GM12872 (cell line): Measurements from ENCODE around the gene CCDC92B.

Experiments
- CTCF ChIP-seq: IDR thresholded peaks from 3 replicates; pipeline ENCODE4 v1.5.1; 2011; ENCODE audit warnings: low read depth, mild to moderate bottlenecking, low read length, moderate library complexity; ENCODE audit not compliant: insufficient read depth

The CCDC92B gene

GRCh38 chr17:2723997-2724783, 25.3 kb downstream of the CCDC92B start:
- no peak for TF ChIP-seq CTCF

- TF ChIP-seq CTCF = no peak
Measured at GRCh38 chr17:2723505-2723996, 25.9 kb downstream of the CCDC92B start.

GRCh38 chr17:2722611-2723010, 26.8 kb downstream of the CCDC92B start:
- TF ChIP-seq CTCF = no peak

- no peak for TF ChIP-seq CTCF
Measured at GRCh38 chr17:2721603-2722002, 27.8 kb downstream of the CCDC92B start.

GRCh38 chr17:2719861-2720260, 29.6 kb downstream of the CCDC92B start:
- no peak for TF ChIP-seq CTCF

GRCh38 chr17:2718150-2718938, 31.1 kb downstream of the CCDC92B start:
- no peak for TF ChIP-seq CTCF

- no peak for TF ChIP-seq CTCF
Measured at GRCh38 chr17:2716649-2717048, 32.8 kb downstream of the CCDC92B start.
